K562 (cell line): ENCODE results near the gene ABHD14A. TPM values are rescaled to one million over a fixed set of nuclear protein-coding genes. Genes with fewer than 3 reads are reported as not detected.

Experiments
- ATF1 ChIP-seq, 2 experiments: fragments of 450-650 bp in 1 of 2; IDR thresholded peaks; 2 replicates each; pipeline ENCODE4 v1.6.1; 2016; ENCODE audit warnings: missing compliant biosample characterization in 1 of 2, missing genetic modification characterization in 1 of 2
- CSDE1 ChIP-seq, 2 experiments: fragments of 450-650 bp; IDR thresholded peaks; 2 replicates each; pipeline ENCODE4 v1.6.1; 2016; ENCODE audit warnings: mild to moderate bottlenecking in 1 of 2
- DPF2 ChIP-seq: fragments of 450-650 bp; IDR thresholded peaks from 2 replicates; pipeline ENCODE4 v1.6.1; 2016
- EHMT2 ChIP-seq: fragments of 450-650 bp; IDR thresholded peaks from 2 replicates; pipeline ENCODE4 v1.6.1; 2018; ENCODE audit warnings: antibody characterized with exemption
- HCFC1 ChIP-seq: IDR thresholded peaks from 2 replicates; pipeline ENCODE4 v1.6.1; 2012; ENCODE audit warnings: low read depth, low read length, improper control_type of control experiment
- MAZ ChIP-seq, 2 experiments: fragments of 450-650 bp in 1 of 2; sonication (generic) in 1 of 2; formaldehyde crosslinking; IDR thresholded peaks in 1 of 2; conservative IDR thresholded peaks in 1 of 2; 2 replicates each; pipeline versions ENCODE4 v1.4.0 to v1.5.0; 2020; ENCODE audit warnings: mild to moderate bottlenecking in 1 of 2, missing genetic modification reagents in 1 of 2
- MNT ChIP-seq, 2 experiments: fragments of 450-650 bp; conservative IDR thresholded peaks; 2 replicates each; pipeline ENCODE4 v1.6.1; 2017; ENCODE audit warnings: mild to moderate bottlenecking in 2 of 2, moderate library complexity in 2 of 2
- PHF21A ChIP-seq: fragments of 450-650 bp; IDR thresholded peaks from 2 replicates; pipeline ENCODE4 v1.6.1; 2017; ENCODE audit warnings: low read depth, borderline replicate concordance
- PML ChIP-seq: IDR thresholded peaks from 2 replicates; pipeline ENCODE4 v1.6.1; 2012; ENCODE audit warnings: low read length, inconsistent platforms
- TBL1XR1 ChIP-seq, 2 experiments: IDR thresholded peaks; 2 replicates each; pipeline ENCODE4 v1.6.1; 2012; ENCODE audit warnings: improper control_type of control experiment in 2 of 2, low read length in 2 of 2, mild to moderate bottlenecking in 1 of 2
- USF2 ChIP-seq: sonication (generic); formaldehyde crosslinking; IDR thresholded peaks from 2 replicates; pipeline ENCODE4 v1.5.0; 2020; ENCODE audit warnings: missing genetic modification reagents
- ZBTB7A ChIP-seq: IDR thresholded peaks from 2 replicates; pipeline ENCODE4 v1.6.1; 2011; ENCODE audit warnings: low read depth, mild to moderate bottlenecking, low read length, moderate library complexity, borderline replicate concordance; ENCODE audit not compliant: control insufficient read depth
- ZNF146 ChIP-seq: IDR thresholded peaks from one replicate; pipeline ENCODE4 v1.6.1; 2018; ENCODE audit warnings: missing compliant biosample characterization; ENCODE audit not compliant: unreplicated experiment
- ZNF639 ChIP-seq, 2 experiments: fragments of 200-800 bp in 1 of 2; sonication (Bioruptor generic) in 1 of 2; sonication (generic) in 1 of 2; formaldehyde crosslinking in 1 of 2; IDR thresholded peaks in 1 of 2; conservative IDR thresholded peaks in 1 of 2; 2 replicates each; pipeline versions ENCODE4 v1.5.0 to v1.6.1; 2016 to 2020; ENCODE audit warnings: missing compliant biosample characterization in 1 of 2, missing genetic modification characterization in 1 of 2, missing genetic modification reagents in 1 of 2
- ZNF696 ChIP-seq: fragments of 250-450 bp; sonication (Bioruptor Pico); conservative IDR thresholded peaks from 2 replicates; pipeline ENCODE4 v1.4.0; 2020; ENCODE audit warnings: mild to moderate bottlenecking, moderate library complexity
- polyA plus RNA-seq, 8 experiments: library from polyadenylated mRNA; depleted of rRNA in 4 of 8; stranded (reverse) in 5 of 8; unstranded in 3 of 8; fragments of >200 nt; fragmentation: Nextera tagmentation in 2 of 8; fragmentation: Illumina TruSeq in 1 of 8; extraction: Ambion mirVana in 2 of 8; extraction: Trizol in 1 of 8; gene quantifications; 2 replicates each; pipeline versions ENCODE4 v1.2.1 to v1.2.3, GENCODE V29; 2011 to 2014; ENCODE audit warnings: inconsistent platforms in 1 of 8, missing spikeins in 1 of 8
- total RNA-seq, 7 experiments: library from RNA; depleted of rRNA in 6 of 7; stranded (reverse); fragments of >200 nt in 6 of 7; fragmentation: Illumina TruSeq in 2 of 7; extraction: Trizol in 2 of 7; gene quantifications; 2 replicates each; pipeline versions ENCODE4 v1.2.1 to v1.2.3, GENCODE V29; 2011 to 2021; ENCODE audit warnings: low replicate concordance in 1 of 7
- TF ChIP-seq, protein P1 (sequence below): conservative IDR thresholded peaks from 2 replicates; pipeline ENCODE4 v1.6.1; 2011; ENCODE audit warnings: low read depth, mild to moderate bottlenecking, low read length; ENCODE audit not compliant: control insufficient read depth

Gene ABHD14A
- total and polyA plus RNA-seq, 9 of the 15 experiments (the other 6 are each of a cell fraction or from before 2014, with no cell fraction given) = 0.90 to 10.5 (median 8.3) TPM

DNA sequence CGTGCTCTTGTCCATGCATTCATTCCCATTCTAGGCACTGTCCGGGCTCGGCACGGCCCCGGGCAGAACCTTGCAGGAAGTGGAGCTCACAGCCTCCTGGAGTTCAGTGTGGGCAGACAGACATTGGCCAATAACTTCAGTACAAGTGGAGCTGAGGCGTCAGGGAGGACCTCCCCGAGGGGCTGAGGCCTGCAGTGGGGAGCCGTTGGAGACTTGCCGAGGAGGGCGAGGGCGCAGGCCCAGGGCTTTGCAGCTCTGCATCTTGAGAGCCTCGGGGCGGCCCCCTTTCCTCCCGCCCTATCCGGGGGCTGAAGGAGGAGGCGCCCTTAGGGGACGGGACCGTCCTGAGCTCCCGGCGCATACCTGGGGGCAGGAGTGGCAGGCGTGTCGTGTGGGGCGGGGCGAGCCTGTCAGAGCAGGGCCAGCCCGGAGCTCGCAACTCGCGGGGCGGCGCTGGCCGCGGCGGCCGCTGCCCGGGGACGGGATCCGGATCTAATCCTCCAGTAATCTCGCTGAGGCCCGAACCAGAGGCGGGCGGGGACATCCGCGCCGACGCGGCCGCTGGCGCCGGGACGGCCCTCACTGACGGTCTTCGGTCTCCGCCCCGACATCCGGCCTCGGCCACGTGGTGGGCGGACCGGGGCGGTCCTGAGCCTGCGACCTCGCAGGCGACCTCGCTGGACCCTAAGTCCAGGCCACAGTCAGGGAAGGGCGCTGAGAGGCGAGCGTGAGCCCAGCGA lies 8.1 kb downstream of the ABHD14A start, which contains the start of gene ACY1 (continued):
- TF ChIP-seq ZNF639 (CRISPR knock-in tag; conservative IDR thresholded peaks at IDR 0.05 in 1 of 2, IDR thresholded peaks at IDR 0.05 in 1 of 2) = peak in 1 of 2 experiments; percentile 99; a peak in 2 of 4 replicates
- no peak; a peak in 1 of 4 replicates for TF ChIP-seq TBL1XR1 (IDR thresholded peaks at IDR 0.05; ENCODE audit: low read length in 2 of 2)
- no peak for TF ChIP-seq ZNF696 (CRISPR knock-in tag)
- TF ChIP-seq USF2 = peak; percentile 90
- peak; percentile 96 to 97 for TF ChIP-seq MNT (conservative IDR thresholded peaks at IDR 0.05)
- peak; percentile 31; the same call in 1 of the 2 replicates for TF ChIP-seq HCFC1
- peak; percentile 90 for TF ChIP-seq ZBTB7A
- TF ChIP-seq MAZ (CRISPR knock-in tag; conservative IDR thresholded peaks at IDR 0.05 in 1 of 2, IDR thresholded peaks at IDR 0.05 in 1 of 2) = peak; percentile 76 to 79; a peak in 3 of 4 replicates
- TF ChIP-seq, protein P1, sequence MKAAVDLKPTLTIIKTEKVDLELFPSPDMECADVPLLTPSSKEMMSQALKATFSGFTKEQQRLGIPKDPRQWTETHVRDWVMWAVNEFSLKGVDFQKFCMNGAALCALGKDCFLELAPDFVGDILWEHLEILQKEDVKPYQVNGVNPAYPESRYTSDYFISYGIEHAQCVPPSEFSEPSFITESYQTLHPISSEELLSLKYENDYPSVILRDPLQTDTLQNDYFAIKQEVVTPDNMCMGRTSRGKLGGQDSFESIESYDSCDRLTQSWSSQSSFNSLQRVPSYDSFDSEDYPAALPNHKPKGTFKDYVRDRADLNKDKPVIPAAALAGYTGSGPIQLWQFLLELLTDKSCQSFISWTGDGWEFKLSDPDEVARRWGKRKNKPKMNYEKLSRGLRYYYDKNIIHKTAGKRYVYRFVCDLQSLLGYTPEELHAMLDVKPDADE = peak; percentile 80
- TF ChIP-seq ATF1 (CRISPR knock-in tag; IDR thresholded peaks at IDR 0.05) = no peak; the same call in 1 of the 2 replicates
- TF ChIP-seq ATF1 (tag; IDR thresholded peaks at IDR 0.05) = peak; percentile 70
- TF ChIP-seq PML = no peak; the same call in 1 of the 2 replicates
- TF ChIP-seq ZNF146 (CRISPR knock-in tag) = no peak
- TF ChIP-seq PHF21A = no peak
- TF ChIP-seq EHMT2 = no peak
- no peak for TF ChIP-seq DPF2
- TF ChIP-seq CSDE1 (IDR thresholded peaks at IDR 0.05) = no peak
